T-helper 2 cell treated with Interferon-gamma antibody and Interleukin-4, amounts not matched to agents 100 ng/mL and 5 ng/mL, for 36 hours (primary cell): ENCODE measurements around the gene LRIG3. TPM values are rescaled to one million over a fixed set of nuclear protein-coding genes. Genes with fewer than 3 reads are reported as not detected.

Experiments
- intact Hi-C: fragments of 100-400 bp; cut with micrococcal nuclease; formaldehyde crosslinking; loops from one replicate; pipeline ENCODE4 v1.15.1; 2023
- total RNA-seq: library from RNA; stranded (reverse); gene quantifications from 2 replicates; pipeline ENCODE4 v1.2.3, GENCODE V29; 2022

Gene LRIG3
- total RNA-seq, 1 donor from 2014 or later, result 0.05 TPM

GRCh38 chr12:58932806-58933681, 12.7 kb upstream of the LRIG3 start:
- intact Hi-C loops, result no loop called here

- intact Hi-C loops, result no loop called here
Observed at GRCh38 chr12:58931518-58931917, 11.2 kb upstream of the LRIG3 start.

GRCh38 chr12:58930770-58931324, 10.5 kb upstream of the LRIG3 start:
- intact Hi-C loops, result no loop called here

GRCh38 chr12:58927120-58927519, 6.8 kb upstream of the LRIG3 start:
- intact Hi-C loops, result loop anchor here (5.0 kb wide), 1 partner anchor 1220 kb away; no protein-coding TSS in a partner anchor

- intact Hi-C loops, result loop anchor here (5.0 kb wide), 1 partner anchor 1221 kb away; no protein-coding TSS in a partner anchor
Observed at GRCh38 chr12:58926586-58926985, 6.3 kb upstream of the LRIG3 start.

GRCh38 chr12:58925751-58926150, 5.4 kb upstream of the LRIG3 start:
- intact Hi-C loops, result loop anchor here (5.0 kb wide), 1 partner anchor 1222 kb away; no protein-coding TSS in a partner anchor

- intact Hi-C loops, result loop anchor here (5.0 kb wide), 1 partner anchor 1222 kb away; no protein-coding TSS in a partner anchor
Observed at GRCh38 chr12:58925111-58925611, 4.9 kb upstream of the LRIG3 start.

- intact Hi-C loops, result loop anchor here (5.0 kb wide), 1 partner anchor 1223 kb away; no protein-coding TSS in a partner anchor
Observed at GRCh38 chr12:58924652-58925051, 4.3 kb upstream of the LRIG3 start.

- intact Hi-C loops, result no loop called here
Observed at GRCh38 chr12:58923781-58924180, 3.5 kb upstream of the LRIG3 start.

GRCh38 chr12:58922849-58923248, 2.5 kb upstream of the LRIG3 start:
- intact Hi-C loops, result no loop called here

- intact Hi-C loops, result no loop called here
Observed at GRCh38 chr12:58920961-58921861, 907 bp upstream of the LRIG3 start.

GRCh38 chr12:58919231-58920101, 838 bp downstream of the LRIG3 start:
- intact Hi-C loops, result no loop called here

GRCh38 chr12:58918469-58918844, 1.8 kb downstream of the LRIG3 start:
- intact Hi-C loops, result no loop called here

- intact Hi-C loops, result no loop called here
Observed at GRCh38 chr12:58917699-58918468, 2.4 kb downstream of the LRIG3 start.

GRCh38 chr12:58916921-58917511, 3.3 kb downstream of the LRIG3 start:
- intact Hi-C loops, result no loop called here

- intact Hi-C loops, result no loop called here
Observed at GRCh38 chr12:58916161-58916621, 4.1 kb downstream of the LRIG3 start.

GRCh38 chr12:58915634-58916033, 4.7 kb downstream of the LRIG3 start:
- intact Hi-C loops, result no loop called here

GRCh38 chr12:58915037-58915436, 5.3 kb downstream of the LRIG3 start:
- intact Hi-C loops, result no loop called here

- intact Hi-C loops, result no loop called here
Observed at GRCh38 chr12:58914457-58914856, 5.8 kb downstream of the LRIG3 start.
